Measurements from ENCODE around the gene RBFOX2.

The RBFOX2 gene

DNA sequence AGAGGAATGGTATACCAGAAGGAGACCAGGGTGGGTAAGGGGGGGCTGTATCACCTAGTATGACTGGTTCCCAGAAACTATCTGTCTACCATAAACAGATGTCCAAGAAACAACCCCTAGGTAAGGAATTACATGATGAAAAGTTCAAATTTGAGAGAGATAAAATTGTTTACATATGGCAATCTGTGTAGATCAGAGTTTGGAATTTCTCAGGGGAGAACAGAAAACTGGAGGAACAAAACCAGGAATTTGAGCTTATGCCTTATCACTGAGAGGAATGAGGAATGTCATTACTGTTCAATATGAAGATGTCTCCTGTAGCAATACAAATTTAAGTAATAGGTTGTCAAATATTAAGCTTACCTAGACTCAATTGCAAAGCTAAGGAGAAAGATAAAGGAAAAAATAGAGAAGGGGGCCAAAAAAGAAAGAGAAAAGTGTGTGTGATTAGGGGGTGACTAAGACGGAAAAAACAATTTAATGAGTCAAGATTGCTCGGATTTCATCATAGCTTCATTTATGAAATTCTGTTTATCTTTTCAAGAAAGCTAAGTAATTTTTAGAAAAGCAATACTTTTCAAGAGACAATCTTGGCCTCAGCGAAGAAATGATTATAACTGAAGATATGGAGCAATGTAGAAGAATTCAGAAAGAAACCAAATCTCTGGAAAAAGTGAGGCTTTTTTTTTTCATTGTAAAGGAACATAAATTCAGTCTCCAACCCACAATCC is 193.2 kb downstream of the RBFOX2 start:
- no peak overlapping the region for H3K4me3 ChIP-seq (ENCODE audit: insufficient read depth, low read depth, low read length, poor library complexity, severe bottlenecking)

GRCh38 chr22:35834061-35834460 is 194.6 kb downstream of the RBFOX2 start:
- no peaks in the 10 kb centered on the region for H3K9me3 ChIP-seq (ENCODE audit: control insufficient read depth, low read length)
- no peak overlapping the region for H3K4me3 ChIP-seq (ENCODE audit: insufficient read depth, low read depth, low read length, poor library complexity, severe bottlenecking)
- H3K27me3 ChIP-seq (replicated peaks; ENCODE audit: control insufficient read depth, insufficient read depth, low read length, poor library complexity, severe bottlenecking) = no peaks in the 10 kb centered on the region
- H3K27ac ChIP-seq (ENCODE audit: insufficient read depth, low read length, poor library complexity, severe bottlenecking) = no peak overlapping the region
- no peaks in the 10 kb centered on the region for H3K36me3 ChIP-seq (ENCODE audit: control insufficient read depth, insufficient read depth, low read length)
- DNase-seq = no peak
- no peaks in the 10 kb centered on the region for H3K4me1 ChIP-seq (ENCODE audit: control insufficient read depth, insufficient read depth, low read length, poor library complexity, severe bottlenecking)

More for the DNA sequence above, 193.2 kb downstream of the RBFOX2 start:
- no peak for DNase-seq
- Histone ChIP-seq H3K36me3 (ENCODE audit: control insufficient read depth, insufficient read depth, low read length) (no peaks in the 10 kb centered on the region), H3K27ac (ENCODE audit: insufficient read depth, low read length, poor library complexity, severe bottlenecking) (no peak overlapping the region), H3K4me1 (ENCODE audit: control insufficient read depth, insufficient read depth, low read length, poor library complexity, severe bottlenecking) (no peaks in the 10 kb centered on the region), H3K27me3 (replicated peaks; ENCODE audit: control insufficient read depth, insufficient read depth, low read length, poor library complexity, severe bottlenecking) (peaks cover 2% of the 10 kb centered on the region), H3K9me3 (ENCODE audit: control insufficient read depth, low read length) (no peaks in the 10 kb centered on the region)

DNA sequence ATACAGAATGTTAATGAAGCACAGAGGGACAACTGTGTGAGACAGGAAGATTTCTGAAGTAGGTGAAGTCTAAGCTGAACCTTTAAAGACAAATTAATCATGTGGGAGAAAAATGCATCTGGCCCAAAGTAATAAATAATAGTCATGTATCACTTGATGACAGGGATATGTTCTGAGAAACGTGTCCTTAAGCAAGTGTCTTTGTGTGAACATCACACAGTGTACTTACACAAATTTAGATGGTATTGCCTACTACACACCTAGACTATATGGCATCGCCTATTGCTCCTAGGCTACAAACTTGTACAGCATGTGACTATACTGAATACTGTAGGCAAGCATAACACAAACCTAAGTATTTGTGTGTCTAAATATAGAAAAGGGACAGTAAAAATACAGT is 198.3 kb downstream of the RBFOX2 start:
- DNase-seq = no peak
- Histone ChIP-seq H3K4me3 (ENCODE audit: insufficient read depth, low read depth, low read length, poor library complexity, severe bottlenecking) (no peak overlapping the region), H3K36me3 (ENCODE audit: control insufficient read depth, insufficient read depth, low read length) (no peaks in the 10 kb centered on the region), H3K27ac (ENCODE audit: insufficient read depth, low read length, poor library complexity, severe bottlenecking) (no peak overlapping the region), H3K4me1 (ENCODE audit: control insufficient read depth, insufficient read depth, low read length, poor library complexity, severe bottlenecking) (no peaks in the 10 kb centered on the region), H3K27me3 (replicated peaks; ENCODE audit: control insufficient read depth, insufficient read depth, low read length, poor library complexity, severe bottlenecking) (no peaks in the 10 kb centered on the region), H3K9me3 (ENCODE audit: control insufficient read depth, low read length) (no peaks in the 10 kb centered on the region)

- no peaks in the 10 kb centered on the region for H3K4me1 ChIP-seq (ENCODE audit: control insufficient read depth, insufficient read depth, low read length, poor library complexity, severe bottlenecking)
- no peak overlapping the region for H3K27ac ChIP-seq (ENCODE audit: insufficient read depth, low read length, poor library complexity, severe bottlenecking)
- H3K36me3 ChIP-seq (ENCODE audit: control insufficient read depth, insufficient read depth, low read length) = no peaks in the 10 kb centered on the region
- no peaks in the 10 kb centered on the region for H3K27me3 ChIP-seq (replicated peaks; ENCODE audit: control insufficient read depth, insufficient read depth, low read length, poor library complexity, severe bottlenecking)
- H3K4me3 ChIP-seq (ENCODE audit: insufficient read depth, low read depth, low read length, poor library complexity, severe bottlenecking) = no peak overlapping the region
- H3K9me3 ChIP-seq (ENCODE audit: control insufficient read depth, low read length) = no peaks in the 10 kb centered on the region
- no peak for DNase-seq
Observed at GRCh38 chr22:35824256-35824655, 204.4 kb downstream of the RBFOX2 start.

DNA sequence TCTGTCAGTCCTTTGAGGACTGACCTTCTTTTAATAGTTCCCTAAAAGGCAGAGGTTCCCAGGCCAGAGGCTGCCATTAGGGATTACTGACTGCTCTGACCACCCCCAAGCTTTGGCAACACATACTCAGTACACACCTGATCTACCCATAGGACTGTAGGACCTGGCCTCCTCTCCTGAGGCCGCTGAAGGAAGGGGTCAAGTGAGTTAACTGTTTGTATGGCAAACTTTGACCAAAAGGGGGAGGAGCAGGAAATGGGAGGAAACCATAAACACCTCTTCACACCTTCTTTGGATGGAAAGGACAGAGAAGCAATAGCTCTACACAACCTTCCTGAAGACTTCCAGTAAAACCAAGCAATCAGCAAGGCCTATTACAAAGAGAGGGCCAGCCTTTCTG is 207.0 kb downstream of the RBFOX2 start:
- Histone ChIP-seq H3K4me3 (ENCODE audit: insufficient read depth, low read depth, low read length, poor library complexity, severe bottlenecking) (no peak overlapping the region), H3K36me3 (ENCODE audit: control insufficient read depth, insufficient read depth, low read length) (no peaks in the 10 kb centered on the region), H3K4me1 (ENCODE audit: control insufficient read depth, insufficient read depth, low read length, poor library complexity, severe bottlenecking) (no peaks in the 10 kb centered on the region), H3K27me3 (replicated peaks; ENCODE audit: control insufficient read depth, insufficient read depth, low read length, poor library complexity, severe bottlenecking) (no peaks in the 10 kb centered on the region), H3K27ac (ENCODE audit: insufficient read depth, low read length, poor library complexity, severe bottlenecking) (no peak overlapping the region), H3K9me3 (ENCODE audit: control insufficient read depth, low read length) (no peaks in the 10 kb centered on the region)
- no peak for DNase-seq

- DNase-seq = no peak
- Histone ChIP-seq H3K4me3 (ENCODE audit: insufficient read depth, low read depth, low read length, poor library complexity, severe bottlenecking) (no peak overlapping the region), H3K36me3 (ENCODE audit: control insufficient read depth, insufficient read depth, low read length) (no peaks in the 10 kb centered on the region), H3K4me1 (ENCODE audit: control insufficient read depth, insufficient read depth, low read length, poor library complexity, severe bottlenecking) (no peaks in the 10 kb centered on the region), H3K27me3 (replicated peaks; ENCODE audit: control insufficient read depth, insufficient read depth, low read length, poor library complexity, severe bottlenecking) (no peaks in the 10 kb centered on the region), H3K9me3 (ENCODE audit: control insufficient read depth, low read length) (no peaks in the 10 kb centered on the region), H3K27ac (ENCODE audit: insufficient read depth, low read length, poor library complexity, severe bottlenecking) (no peak overlapping the region)
Observed at GRCh38 chr22:35819421-35819820, 209.2 kb downstream of the RBFOX2 start.

GRCh38 chr22:35818897-35819296 is 209.7 kb downstream of the RBFOX2 start:
- H3K27me3 ChIP-seq (replicated peaks; ENCODE audit: control insufficient read depth, insufficient read depth, low read length, poor library complexity, severe bottlenecking) = no peaks in the 10 kb centered on the region
- no peaks in the 10 kb centered on the region for H3K4me1 ChIP-seq (ENCODE audit: control insufficient read depth, insufficient read depth, low read length, poor library complexity, severe bottlenecking)
- no peak overlapping the region for H3K4me3 ChIP-seq (ENCODE audit: insufficient read depth, low read depth, low read length, poor library complexity, severe bottlenecking)
- no peaks in the 10 kb centered on the region for H3K36me3 ChIP-seq (ENCODE audit: control insufficient read depth, insufficient read depth, low read length)
- DNase-seq = no peak
- H3K9me3 ChIP-seq (ENCODE audit: control insufficient read depth, low read length) = no peaks in the 10 kb centered on the region
- H3K27ac ChIP-seq (ENCODE audit: insufficient read depth, low read length, poor library complexity, severe bottlenecking) = no peak overlapping the region

- no peaks in the 10 kb centered on the region for H3K36me3 ChIP-seq (ENCODE audit: control insufficient read depth, insufficient read depth, low read length)
Observed at GRCh38 chr22:35812600-35812999, 216.0 kb downstream of the RBFOX2 start.

DNA sequence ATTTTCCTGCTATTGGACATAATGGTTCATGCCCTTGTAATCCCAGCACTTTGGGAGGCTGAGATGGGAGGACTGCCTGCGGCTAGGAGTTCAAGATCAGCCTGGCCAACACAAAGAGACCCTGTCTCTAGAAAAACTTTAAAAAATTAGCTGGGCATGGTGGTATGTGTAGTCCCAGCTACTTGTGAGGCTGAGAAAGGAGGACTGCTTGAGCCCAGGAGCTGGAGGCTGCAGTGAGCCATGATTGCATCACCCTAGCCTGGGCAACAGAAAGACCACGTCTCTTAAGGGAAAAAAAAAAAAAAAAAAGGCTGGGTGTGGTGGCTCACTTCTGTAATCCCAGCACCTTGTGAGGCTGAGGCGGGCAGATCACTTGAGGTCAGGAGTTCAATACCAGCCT is 217.0 kb downstream of the RBFOX2 start:
- Histone ChIP-seq H3K36me3 (ENCODE audit: control insufficient read depth, insufficient read depth, low read length) (no peaks in the 10 kb centered on the region), H3K27me3 (replicated peaks; ENCODE audit: control insufficient read depth, insufficient read depth, low read length, poor library complexity, severe bottlenecking) (no peaks in the 10 kb centered on the region), H3K27ac (ENCODE audit: insufficient read depth, low read length, poor library complexity, severe bottlenecking) (no peak overlapping the region), H3K9me3 (ENCODE audit: control insufficient read depth, low read length) (no peaks in the 10 kb centered on the region), H3K4me3 (ENCODE audit: insufficient read depth, low read depth, low read length, poor library complexity, severe bottlenecking) (no peak overlapping the region), H3K4me1 (ENCODE audit: control insufficient read depth, insufficient read depth, low read length, poor library complexity, severe bottlenecking) (no peaks in the 10 kb centered on the region)
- DNase-seq = no peak

More at GRCh38 chr22:35812600-35812999, 216.0 kb downstream of the RBFOX2 start:
- Histone ChIP-seq H3K27ac (ENCODE audit: insufficient read depth, low read length, poor library complexity, severe bottlenecking) (no peak overlapping the region), H3K27me3 (replicated peaks; ENCODE audit: control insufficient read depth, insufficient read depth, low read length, poor library complexity, severe bottlenecking) (no peaks in the 10 kb centered on the region), H3K4me1 (ENCODE audit: control insufficient read depth, insufficient read depth, low read length, poor library complexity, severe bottlenecking) (no peaks in the 10 kb centered on the region), H3K4me3 (ENCODE audit: insufficient read depth, low read depth, low read length, poor library complexity, severe bottlenecking) (no peak overlapping the region), H3K9me3 (ENCODE audit: control insufficient read depth, low read length) (no peaks in the 10 kb centered on the region)
- no peak for DNase-seq

- no peak for DNase-seq
- Histone ChIP-seq H3K36me3 (ENCODE audit: control insufficient read depth, insufficient read depth, low read length) (no peaks in the 10 kb centered on the region), H3K27me3 (replicated peaks; ENCODE audit: control insufficient read depth, insufficient read depth, low read length, poor library complexity, severe bottlenecking) (no peaks in the 10 kb centered on the region), H3K27ac (ENCODE audit: insufficient read depth, low read length, poor library complexity, severe bottlenecking) (no peak overlapping the region), H3K9me3 (ENCODE audit: control insufficient read depth, low read length) (no peaks in the 10 kb centered on the region), H3K4me1 (ENCODE audit: control insufficient read depth, insufficient read depth, low read length, poor library complexity, severe bottlenecking) (no peaks in the 10 kb centered on the region), H3K4me3 (ENCODE audit: insufficient read depth, low read depth, low read length, poor library complexity, severe bottlenecking) (no peak overlapping the region)
Observed at GRCh38 chr22:35809816-35810215, 218.8 kb downstream of the RBFOX2 start.
